Astrocyte (in vitro differentiated cells and primary cell): ENCODE measurements around the gene SPATA4. TPM values are rescaled to one million over a fixed set of nuclear protein-coding genes. Genes with fewer than 3 reads are reported as not detected.

Experiments used
- DNase-seq: peaks from one replicate; pipeline ENCODE4 v3.0.0-alpha.2; 2010; ENCODE audit warnings: low read depth
- FAIRE-seq: peaks from 2 replicates; lab custom pipeline; 2011; peaks lifted over from hg19 to GRCh38; lab: Jason Lieb, UNC
- H2AFZ ChIP-seq: 2 replicates; pipeline ENCODE4 v1.6.0; 2012; ENCODE audit warnings: low read depth, low read length, inconsistent platforms
- H3K27ac ChIP-seq: 2 replicates; pipeline ENCODE4 v1.5.1; 2011; ENCODE audit warnings: low read depth, low read length, inconsistent platforms
- H3K27me3 ChIP-seq: 2 replicates; pipeline ENCODE4 v1.6.0; 2011; ENCODE audit warnings: low read length, inconsistent platforms; ENCODE audit not compliant: insufficient read depth
- H3K36me3 ChIP-seq: 2 replicates; pipeline ENCODE4 v1.5.1; 2011; ENCODE audit warnings: low read length, inconsistent platforms; ENCODE audit not compliant: insufficient read depth
- H3K4me1 ChIP-seq: 2 replicates; pipeline ENCODE4 v1.5.1; 2011; ENCODE audit warnings: low read length, inconsistent platforms; ENCODE audit not compliant: insufficient read depth
- H3K4me2 ChIP-seq: 2 replicates; pipeline ENCODE4 v1.6.0; 2012; ENCODE audit warnings: low read length, inconsistent platforms
- H3K4me3 ChIP-seq: 2 replicates; pipeline ENCODE4 v1.5.1; 2011; ENCODE audit warnings: low read depth, mild to moderate bottlenecking, low read length, inconsistent platforms; ENCODE audit not compliant: insufficient read depth
- H3K79me2 ChIP-seq: 2 replicates; pipeline ENCODE4 v1.6.0; 2012; ENCODE audit warnings: mild to moderate bottlenecking, low read length, inconsistent platforms; ENCODE audit not compliant: insufficient read depth
- H3K9ac ChIP-seq: 2 replicates; pipeline ENCODE4 v1.6.0; 2012; ENCODE audit warnings: mild to moderate bottlenecking, low read length, inconsistent platforms
- H3K9me3 ChIP-seq: 2 replicates; pipeline ENCODE4 v1.5.1; 2012; ENCODE audit warnings: low read depth, mild to moderate bottlenecking, low read length, inconsistent platforms; ENCODE audit not compliant: insufficient read depth
- H4K20me1 ChIP-seq: 2 replicates; pipeline ENCODE4 v1.6.0; 2012; ENCODE audit warnings: low read length, inconsistent platforms; ENCODE audit not compliant: insufficient read depth
- H3K27ac Mint-ChIP-seq: one replicate; pipeline ENCODE4 v1.8.0; 2021; ENCODE audit warnings: mild to moderate bottlenecking, mixed read lengths; ENCODE audit not compliant: unreplicated experiment
- H3K27me3 Mint-ChIP-seq: one replicate; pipeline ENCODE4 v1.8.0; 2021; ENCODE audit warnings: low read depth, mixed read lengths; ENCODE audit not compliant: unreplicated experiment
- H3K36me3 Mint-ChIP-seq: one replicate; pipeline ENCODE4 v1.8.0; 2021; ENCODE audit warnings: low read depth, mixed read lengths; ENCODE audit not compliant: unreplicated experiment
- H3K4me1 Mint-ChIP-seq: one replicate; pipeline ENCODE4 v1.8.0; 2021; ENCODE audit warnings: low read depth, mixed read lengths; ENCODE audit not compliant: unreplicated experiment
- H3K4me3 Mint-ChIP-seq: one replicate; pipeline ENCODE4 v1.8.0; 2021; ENCODE audit warnings: mild to moderate bottlenecking, moderate library complexity, mixed read lengths; ENCODE audit not compliant: unreplicated experiment
- H3K9me3 Mint-ChIP-seq: one replicate; pipeline ENCODE4 v1.8.0; 2021; ENCODE audit warnings: mild to moderate bottlenecking, mixed read lengths; ENCODE audit not compliant: unreplicated experiment
- EZH2 ChIP-seq: IDR thresholded peaks from 2 replicates; pipeline ENCODE4 v1.6.1; 2012; ENCODE audit warnings: mild to moderate bottlenecking, low read length, inconsistent platforms; ENCODE audit not compliant: insufficient read depth
- total RNA-seq: library from RNA; stranded (reverse); gene quantifications from 2 replicates; pipeline ENCODE4 v1.2.1, GENCODE V29; 2021
- TF ChIP-seq, protein P1 (sequence below): IDR thresholded peaks from 2 replicates; pipeline ENCODE4 v1.5.1; 2011; ENCODE audit warnings: low read depth, mild to moderate bottlenecking, inconsistent platforms, low read length, moderate library complexity; ENCODE audit not compliant: insufficient read depth

Gene SPATA4
- total RNA-seq, 1 donor from 2014 or later, result 0.32 TPM

DNA sequence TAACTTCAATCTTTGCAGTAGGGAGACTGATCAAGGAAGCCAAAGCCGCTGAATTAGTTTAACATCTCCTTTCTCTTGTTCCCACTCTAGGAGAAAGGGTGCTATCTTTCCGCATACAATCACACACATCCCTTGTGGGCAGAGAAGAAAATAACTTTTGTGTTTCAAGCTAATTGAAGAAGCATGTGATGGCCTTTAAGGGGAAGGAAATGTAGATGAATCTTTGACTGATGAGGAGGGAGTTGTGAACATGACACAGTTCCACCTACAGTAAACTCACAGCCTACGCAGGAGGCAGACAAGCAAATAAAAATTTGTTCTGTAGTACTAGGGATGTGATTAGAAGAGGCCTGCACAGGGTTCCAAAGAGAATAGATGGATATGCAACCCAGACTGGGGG lies 14.7 kb upstream of the SPATA4 start:
- DNase-seq (no peak), FAIRE-seq (no peak)
- Mint-ChIP-seq H3K4me1 (no peaks in the 10 kb centered on the region), H3K9me3 (peaks cover 5% of the 10 kb centered on the region), H3K27ac (no peak overlapping the region), H3K27me3 (peaks cover 8% of the 10 kb centered on the region), H3K36me3 (no peaks in the 10 kb centered on the region), H3K4me3 (no peak overlapping the region)
- Histone ChIP-seq H4K20me1 (no peaks in the 10 kb centered on the region), H3K79me2 (no peaks in the 10 kb centered on the region), H3K4me2 (no peak overlapping the region), H3K4me1 (no peaks in the 10 kb centered on the region), H3K36me3 (no peaks in the 10 kb centered on the region), H3K4me3 (no peak overlapping the region), H3K9ac (no peak overlapping the region), H3K27ac (no peak overlapping the region), H2AFZ (no peak overlapping the region), H3K27me3 (no peaks in the 10 kb centered on the region), H3K9me3 (no peaks in the 10 kb centered on the region)
- no peak for TF ChIP-seq EZH2
- TF ChIP-seq, protein P1, sequence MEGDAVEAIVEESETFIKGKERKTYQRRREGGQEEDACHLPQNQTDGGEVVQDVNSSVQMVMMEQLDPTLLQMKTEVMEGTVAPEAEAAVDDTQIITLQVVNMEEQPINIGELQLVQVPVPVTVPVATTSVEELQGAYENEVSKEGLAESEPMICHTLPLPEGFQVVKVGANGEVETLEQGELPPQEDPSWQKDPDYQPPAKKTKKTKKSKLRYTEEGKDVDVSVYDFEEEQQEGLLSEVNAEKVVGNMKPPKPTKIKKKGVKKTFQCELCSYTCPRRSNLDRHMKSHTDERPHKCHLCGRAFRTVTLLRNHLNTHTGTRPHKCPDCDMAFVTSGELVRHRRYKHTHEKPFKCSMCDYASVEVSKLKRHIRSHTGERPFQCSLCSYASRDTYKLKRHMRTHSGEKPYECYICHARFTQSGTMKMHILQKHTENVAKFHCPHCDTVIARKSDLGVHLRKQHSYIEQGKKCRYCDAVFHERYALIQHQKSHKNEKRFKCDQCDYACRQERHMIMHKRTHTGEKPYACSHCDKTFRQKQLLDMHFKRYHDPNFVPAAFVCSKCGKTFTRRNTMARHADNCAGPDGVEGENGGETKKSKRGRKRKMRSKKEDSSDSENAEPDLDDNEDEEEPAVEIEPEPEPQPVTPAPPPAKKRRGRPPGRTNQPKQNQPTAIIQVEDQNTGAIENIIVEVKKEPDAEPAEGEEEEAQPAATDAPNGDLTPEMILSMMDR, result no peak

DNA sequence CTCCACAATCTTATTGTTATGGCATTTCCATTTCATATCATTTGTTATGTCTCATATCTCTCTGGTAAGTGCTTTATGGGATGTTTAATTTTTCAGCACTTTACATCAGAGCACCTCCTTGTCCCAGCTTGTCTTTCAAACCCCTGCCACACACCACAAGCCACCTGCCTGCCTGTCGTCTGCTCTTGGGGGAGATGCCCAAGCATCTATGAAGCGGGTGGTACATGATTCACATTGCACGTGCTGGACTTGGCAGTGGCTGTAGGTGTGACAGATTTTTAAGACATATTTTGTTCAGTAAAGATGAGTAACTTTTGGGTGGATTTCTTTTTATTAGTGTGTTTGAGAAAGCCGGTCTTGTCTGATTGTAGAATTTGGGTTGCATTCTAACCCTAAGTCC lies 14.2 kb upstream of the SPATA4 start:
- Mint-ChIP-seq H3K9me3 (peaks cover 5% of the 10 kb centered on the region), H3K4me1 (no peaks in the 10 kb centered on the region), H3K36me3 (no peaks in the 10 kb centered on the region), H3K4me3 (no peak overlapping the region), H3K27ac (no peak overlapping the region), H3K27me3 (peaks cover 8% of the 10 kb centered on the region)
- H4K20me1 ChIP-seq, result no peaks in the 10 kb centered on the region
- no peaks in the 10 kb centered on the region for H3K36me3 ChIP-seq
- H3K27ac ChIP-seq, result no peak overlapping the region
- no peak overlapping the region for H3K4me2 ChIP-seq
- H3K79me2 ChIP-seq, result no peaks in the 10 kb centered on the region
- no peaks in the 10 kb centered on the region for H3K27me3 ChIP-seq
- H3K9ac ChIP-seq, result no peak overlapping the region
- no peaks in the 10 kb centered on the region for H3K9me3 ChIP-seq
- TF ChIP-seq, protein P1, result no peak
- no peak for TF ChIP-seq EZH2
- FAIRE-seq (no peak), DNase-seq (no peak)
- no peaks in the 10 kb centered on the region for H3K4me1 ChIP-seq
- no peak overlapping the region for H3K4me3 ChIP-seq
- H2AFZ ChIP-seq, result no peak overlapping the region

DNA sequence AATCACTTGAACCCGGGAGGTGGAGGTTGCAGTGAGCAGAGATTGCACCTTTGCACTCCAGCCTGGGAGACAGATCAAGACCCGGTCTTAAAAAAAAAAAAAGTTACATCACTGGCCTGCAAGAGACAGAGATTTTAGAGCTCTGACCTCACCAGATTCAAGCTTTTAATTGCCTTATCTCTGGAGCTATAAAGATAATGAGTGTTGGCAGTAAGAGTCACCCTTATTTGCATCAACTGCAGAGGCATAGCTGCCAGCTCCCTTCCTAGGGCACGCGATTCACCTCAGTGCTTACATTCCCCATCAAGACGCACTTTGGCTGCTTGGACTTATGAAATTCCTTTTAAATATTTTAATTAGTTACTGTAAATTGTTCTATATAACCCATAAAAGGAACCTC lies 12.5 kb upstream of the SPATA4 start:
- H3K9ac ChIP-seq, result no peak overlapping the region
- Mint-ChIP-seq H3K36me3 (no peaks in the 10 kb centered on the region), H3K27ac (no peak overlapping the region), H3K9me3 (peaks cover 5% of the 10 kb centered on the region), H3K27me3 (peaks cover 8% of the 10 kb centered on the region), H3K4me3 (no peak overlapping the region), H3K4me1 (peaks cover under 1% of the 10 kb centered on the region)
- no peaks in the 10 kb centered on the region for H3K79me2 ChIP-seq
- DNase-seq (no peak), FAIRE-seq (no peak)
- H3K4me3 ChIP-seq, result no peak overlapping the region
- no peak overlapping the region for H3K4me2 ChIP-seq
- no peaks in the 10 kb centered on the region for H3K9me3 ChIP-seq
- H2AFZ ChIP-seq, result no peak overlapping the region
- TF ChIP-seq, protein P1, result no peak
- TF ChIP-seq EZH2, result no peak
- H3K4me1 ChIP-seq, result no peaks in the 10 kb centered on the region
- no peaks in the 10 kb centered on the region for H3K27me3 ChIP-seq
- no peak overlapping the region for H3K27ac ChIP-seq
- H3K36me3 ChIP-seq, result no peaks in the 10 kb centered on the region
- H4K20me1 ChIP-seq, result no peaks in the 10 kb centered on the region
